ENCODE measurements around the gene CTDNEP1.
A peak's percentile ranks its signal among the peaks of the same experiment; 100 is the strongest.

CTDNEP1 gene

GRCh38 chr17:7242717-7243452, 8.6 kb downstream of the CTDNEP1 start:
- H3K4me1 Mint-ChIP-seq: peaks cover 35% of the 10 kb centered on the region
- H3K27me3 Mint-ChIP-seq: no peaks in the 10 kb centered on the region
- H3K27ac Mint-ChIP-seq: peak overlapping the region; percentile 94
- H3K4me3 Mint-ChIP-seq: peak overlapping the region; percentile 97
- peak; percentile 71 for ATAC-seq
- H3K36me3 Mint-ChIP-seq: peaks cover 42% of the 10 kb centered on the region
- H3K9me3 Mint-ChIP-seq: no peaks in the 10 kb centered on the region

GRCh38 chr17:7241783-7242716, 9.5 kb downstream of the CTDNEP1 start, which contains the start of gene GABARAP:
GABARAP (minus strand) TSS chr17:7242449; CDS start chr17:7242330, 119 bp downstream.
- H3K27ac Mint-ChIP-seq: peak within 1 kb of the TSS; percentile 94
- peak within 1 kb of the TSS; percentile 97 for H3K4me3 Mint-ChIP-seq
- no peaks in the 10 kb centered on the region for H3K9me3 Mint-ChIP-seq
- H3K27me3 Mint-ChIP-seq: no peaks in the 10 kb centered on the region
- peaks cover 39% of the 10 kb centered on the region for H3K4me1 Mint-ChIP-seq
- peak; percentile 64 for ATAC-seq
- peaks cover 44% of the 10 kb centered on the region for H3K36me3 Mint-ChIP-seq

- H3K36me3 Mint-ChIP-seq: peaks cover 45% of the 10 kb centered on the region
- H3K27ac Mint-ChIP-seq: peak overlapping the region; percentile 94
Measured at GRCh38 chr17:7241090-7241733, 10.3 kb downstream of the CTDNEP1 start.

GRCh38 chr17:7240375-7240774, 11.2 kb downstream of the CTDNEP1 start:
- H3K4me3 Mint-ChIP-seq: peak overlapping the region; percentile 90
- H3K36me3 Mint-ChIP-seq: peaks cover 46% of the 10 kb centered on the region
- H3K27ac Mint-ChIP-seq: peak overlapping the region; percentile 94
- no peaks in the 10 kb centered on the region for H3K27me3 Mint-ChIP-seq
- peaks cover 55% of the 10 kb centered on the region for H3K4me1 Mint-ChIP-seq
- no peaks in the 10 kb centered on the region for H3K9me3 Mint-ChIP-seq
- no peak for ATAC-seq

More at GRCh38 chr17:7241090-7241733, 10.3 kb downstream of the CTDNEP1 start:
- H3K4me3 Mint-ChIP-seq: peak overlapping the region; percentile 97
- H3K4me1 Mint-ChIP-seq: peaks cover 47% of the 10 kb centered on the region
- no peak for ATAC-seq
- no peaks in the 10 kb centered on the region for H3K9me3 Mint-ChIP-seq
- no peaks in the 10 kb centered on the region for H3K27me3 Mint-ChIP-seq

GRCh38 chr17:7239091-7240027, 12.2 kb downstream of the CTDNEP1 start, which contains the start of gene PHF23:
PHF23 (minus strand) TSS chr17:7239457; CDS start chr17:7239279, 178 bp downstream.
- peaks cover 49% of the 10 kb centered on the region for H3K36me3 Mint-ChIP-seq
- ATAC-seq: peak; percentile 75
- H3K27ac Mint-ChIP-seq: peak within 1 kb of the TSS; percentile 94
- no peaks in the 10 kb centered on the region for H3K9me3 Mint-ChIP-seq
- H3K27me3 Mint-ChIP-seq: no peaks in the 10 kb centered on the region
- H3K4me3 Mint-ChIP-seq: peak within 1 kb of the TSS; percentile 90
- H3K4me1 Mint-ChIP-seq: peaks cover 63% of the 10 kb centered on the region

- no peaks in the 10 kb centered on the region for H3K9me3 Mint-ChIP-seq
- H3K4me3 Mint-ChIP-seq: peak overlapping the region; percentile 90
- H3K27me3 Mint-ChIP-seq: no peaks in the 10 kb centered on the region
- H3K36me3 Mint-ChIP-seq: peaks cover 46% of the 10 kb centered on the region
- ATAC-seq: no peak
- peaks cover 65% of the 10 kb centered on the region for H3K4me1 Mint-ChIP-seq
- H3K27ac Mint-ChIP-seq: peak overlapping the region; percentile 94
Measured at GRCh38 chr17:7238420-7239090, 13.0 kb downstream of the CTDNEP1 start.

- Mint-ChIP-seq H3K27ac (peak overlapping the region; percentile 94), H3K9me3 (no peaks in the 10 kb centered on the region), H3K36me3 (peaks cover 42% of the 10 kb centered on the region), H3K27me3 (no peaks in the 10 kb centered on the region), H3K4me3 (peak overlapping the region; percentile 90), H3K4me1 (peaks cover 66% of the 10 kb centered on the region)
- ATAC-seq: peak; percentile 44
Measured at GRCh38 chr17:7237761-7238419, 13.6 kb downstream of the CTDNEP1 start.

- Mint-ChIP-seq H3K9me3 (no peaks in the 10 kb centered on the region), H3K27me3 (no peaks in the 10 kb centered on the region), H3K4me3 (peak overlapping the region; percentile 90), H3K4me1 (peaks cover 72% of the 10 kb centered on the region), H3K36me3 (peaks cover 42% of the 10 kb centered on the region), H3K27ac (peak overlapping the region; percentile 94)
- ATAC-seq: no peak
Measured at GRCh38 chr17:7237266-7237760, 14.2 kb downstream of the CTDNEP1 start.

- H3K27ac Mint-ChIP-seq: peak overlapping the region; percentile 94
- H3K9me3 Mint-ChIP-seq: no peaks in the 10 kb centered on the region
- peaks cover 42% of the 10 kb centered on the region for H3K36me3 Mint-ChIP-seq
- peaks cover 72% of the 10 kb centered on the region for H3K4me1 Mint-ChIP-seq
- no peak for ATAC-seq
- H3K4me3 Mint-ChIP-seq: peak overlapping the region; percentile 90
- no peaks in the 10 kb centered on the region for H3K27me3 Mint-ChIP-seq
Measured at GRCh38 chr17:7236808-7237207, 14.7 kb downstream of the CTDNEP1 start.

- no peaks in the 10 kb centered on the region for H3K9me3 Mint-ChIP-seq
- H3K4me1 Mint-ChIP-seq: peaks cover 69% of the 10 kb centered on the region
- H3K36me3 Mint-ChIP-seq: peaks cover 36% of the 10 kb centered on the region
- peak overlapping the region; percentile 96 for H3K4me3 Mint-ChIP-seq
- H3K27me3 Mint-ChIP-seq: no peaks in the 10 kb centered on the region
- no peak for ATAC-seq
- H3K27ac Mint-ChIP-seq: peak overlapping the region; percentile 43
Measured at GRCh38 chr17:7235693-7236665, 15.6 kb downstream of the CTDNEP1 start.

- H3K4me3 Mint-ChIP-seq: peak within 1 kb of the TSS; percentile 96
- peak within 1 kb of the TSS; percentile 92 for H3K27ac Mint-ChIP-seq
- H3K36me3 Mint-ChIP-seq: peaks cover 34% of the 10 kb centered on the region
- H3K9me3 Mint-ChIP-seq: no peaks in the 10 kb centered on the region
- ATAC-seq: peak; percentile 71
- peaks cover 58% of the 10 kb centered on the region for H3K4me1 Mint-ChIP-seq
- no peaks in the 10 kb centered on the region for H3K27me3 Mint-ChIP-seq
Measured at GRCh38 chr17:7234083-7234951, 17.2 kb downstream of the CTDNEP1 start, which contains the start of gene DVL2. DVL2 (minus strand) TSS chr17:7234517; CDS start chr17:7234262, 255 bp downstream.
